ENCODE measurements around the gene PCBP3.

- TF ChIP-seq GATA2 (IDR thresholded peaks at IDR 0.05; ENCODE audit: low read depth, low read length): no peak
- TF ChIP-seq GATA3 (IDR thresholded peaks at IDR 0.05; ENCODE audit: low read depth, low read length): no peak
Measured at GRCh38 chr21:45969921-45970673, 326.6 kb downstream of the PCBP3 start.
